Measurements from ENCODE around the gene OTOP3. TPM values are rescaled to one million over a fixed set of nuclear protein-coding genes. Genes with fewer than 3 reads are reported as not detected.

The OTOP3 gene
- total RNA-seq, 2 donors from 2014 or later, result not detected

Other genes starting within 250 kb of the OTOP3 start
- 1 to 10 TPM in 1 of 2 donors, not detected in 1; 2.2 TPM for gene CD300LF, start 223.0 kb upstream of the OTOP3 start, total RNA-seq
- gene RAB37, start 198.6 kb upstream of the OTOP3 start, total RNA-seq, result 1 to 10 TPM; 1.3 to 3.3 TPM
- gene NHERF1, start 187.3 kb upstream of the OTOP3 start, total RNA-seq, result 100 to 1,000 TPM; 159 to 187 TPM
- 10 to 100 TPM; 42.9 to 60.7 TPM for gene NAT9, start 159.6 kb upstream of the OTOP3 start, total RNA-seq
- not detected for gene GRIN2C, start 76.0 kb upstream of the OTOP3 start, total RNA-seq
- 10 to 100 TPM in 1 of 2 donors, 1 to 10 TPM in 1; 9.8 to 16.7 TPM for gene FDXR, start 62.9 kb upstream of the OTOP3 start, total RNA-seq
- gene FADS6, start 42.3 kb upstream of the OTOP3 start, total RNA-seq, result not detected
- gene USH1G, start 12.6 kb upstream of the OTOP3 start, total RNA-seq, result not detected
- not detected for gene OTOP2, start 11.6 kb upstream of the OTOP3 start, total RNA-seq
- under 1 TPM; 0.47 to 0.83 TPM for gene HID1, start 36.9 kb downstream of the OTOP3 start, total RNA-seq
- under 1 TPM; 0.07 to 0.47 TPM for gene CDR2L, start 51.7 kb downstream of the OTOP3 start, total RNA-seq
- 10 to 100 TPM; 46.6 to 61.8 TPM for gene MRPL58, start 76.8 kb downstream of the OTOP3 start, total RNA-seq
- 100 to 1,000 TPM; 153 to 187 TPM for gene ATP5PD, start 111.1 kb downstream of the OTOP3 start, total RNA-seq
- gene KCTD2, start 111.3 kb downstream of the OTOP3 start, total RNA-seq, result 10 to 100 TPM; 20.0 to 20.1 TPM
- gene SLC16A5, start 152.1 kb downstream of the OTOP3 start, total RNA-seq, result 1 to 10 TPM; 4.6 TPM
- gene ARMC7, start 174.1 kb downstream of the OTOP3 start, total RNA-seq, result 10 to 100 TPM; 13.3 to 13.7 TPM
- 10 to 100 TPM; 76.9 to 87.9 TPM for gene NT5C, start 195.8 kb downstream of the OTOP3 start, total RNA-seq
- 100 to 1,000 TPM; 219 to 351 TPM for gene JPT1, start 218.6 kb downstream of the OTOP3 start, total RNA-seq
- 100 to 1,000 TPM; 332 to 497 TPM for gene SUMO2, start 247.1 kb downstream of the OTOP3 start, total RNA-seq